Upper lobe of left lung (tissue), 4 donors: ENCODE data around the gene KASH5.

Experiments used
- CTCF ChIP-seq, 6 experiments: fragments of 450-650 bp in 4 of 6; fragments of 200-600 bp in 2 of 6; sonication (generic) in 2 of 6; IDR thresholded peaks; one replicate each; pipeline ENCODE4 v1.5.1; 2016 to 2019; ENCODE audit warnings: antibody characterized with exemption in 6 of 6
- EP300 ChIP-seq, 4 donors: sonication (generic); formaldehyde crosslinking; IDR thresholded peaks; one replicate each; pipeline ENCODE4 v1.5.1; 2017; ENCODE audit warnings: antibody characterized with exemption in 4 of 4, control low read depth in 2 of 4
- POLR2A ChIP-seq, 4 donors: fragments of 450-650 bp; IDR thresholded peaks; one replicate each; pipeline ENCODE4 v1.5.1; 2016 to 2017; ENCODE audit warnings: antibody characterized with exemption in 4 of 4, mild to moderate bottlenecking in 2 of 4

GRCh38 chr19:49421878-49422202 is 33.8 kb downstream of the KASH5 start:
- TF ChIP-seq CTCF (IDR thresholded peaks at IDR 0.05), result no peak
- TF ChIP-seq POLR2A (IDR thresholded peaks at IDR 0.05), result no peak
- no peak for TF ChIP-seq EP300 (IDR thresholded peaks at IDR 0.05)
